Lower leg skin (tissue), 4 donors: ENCODE measurements around the gene TFPI. TPM values are rescaled to one million over a fixed set of nuclear protein-coding genes. Genes with fewer than 3 reads are reported as not detected.

Source experiments
- DNase-seq, 2 donors: peaks; one replicate each; pipeline ENCODE4 v3.0.0-alpha.2; 2019; ENCODE audit warnings: low spot score in 2 of 2
- H3K4me3 ChIP-seq: fragments of 200-600 bp; sonication (generic); 2 replicates; pipeline ENCODE4 v1.5.1; 2017; ENCODE audit warnings: mild to moderate bottlenecking, low read depth; ENCODE audit not compliant: poor library complexity, severe bottlenecking
- CTCF ChIP-seq, 3 donors: fragments of 450-650 bp; IDR thresholded peaks; one replicate each; pipeline ENCODE4 v1.5.1; 2016; ENCODE audit warnings: antibody characterized with exemption in 3 of 3, mild to moderate bottlenecking in 3 of 3, moderate library complexity in 2 of 3
- POLR2A ChIP-seq, 2 donors: fragments of 450-650 bp; IDR thresholded peaks; one replicate each; pipeline ENCODE4 v1.6.1; 2016 to 2017; ENCODE audit warnings: antibody characterized with exemption in 2 of 2, mild to moderate bottlenecking in 1 of 2, moderate library complexity in 1 of 2
- WGBS, 2 donors: methylation state at CpG; one replicate each; pipeline ENCODE4 v1.1.5; 2018; 5-methylcytosine and 5-hydroxymethylcytosine counted together
- intact Hi-C: fragments of 100-400 bp; cut with DNase I; formaldehyde crosslinking; loops from one replicate; pipeline ENCODE4 v1.15.0; 2023; ENCODE audit warnings: low total_unique reads
- total RNA-seq, 4 donors: library from RNA; depleted of rRNA; stranded (reverse); fragments of >200 nt; gene quantifications; one replicate each; pipeline ENCODE4 v1.1.0, GENCODE V29; 2016

Gene TFPI
- total RNA-seq, 4 donors from 2014 or later, result 15.6 to 28.4 (median 16.0) TPM

- intact Hi-C loops, result loop anchor here (5.0 kb wide), 1 partner anchor 584 kb away; no protein-coding TSS in a partner anchor
- TF ChIP-seq CTCF (IDR thresholded peaks at IDR 0.05) (no peak), POLR2A (IDR thresholded peaks at IDR 0.05) (no peak)
- H3K4me3 ChIP-seq, result no peak overlapping the region
- DNase-seq, result no peak
Measured at GRCh38 chr2:187451510-187451909, 102.7 kb downstream of the TFPI start.

DNA sequence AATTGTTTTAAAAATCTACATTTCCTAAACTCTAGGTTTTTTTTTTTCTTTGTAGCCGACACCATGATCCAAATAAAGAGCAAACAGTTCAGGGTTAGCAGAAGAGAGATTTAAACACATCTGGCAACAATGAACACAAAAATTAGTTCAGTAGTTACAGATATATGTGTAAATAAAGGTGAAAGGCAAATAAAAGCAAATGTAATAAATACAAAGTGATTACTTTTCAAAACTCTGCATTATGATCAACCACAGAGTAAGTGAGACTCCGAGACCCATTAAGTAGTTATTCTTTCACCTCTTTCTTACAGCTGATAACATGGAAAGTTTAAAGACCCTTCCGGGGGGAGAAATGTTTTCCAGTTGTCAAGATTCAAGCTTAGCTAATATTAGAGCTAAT lies 106.9 kb downstream of the TFPI start:
- intact Hi-C loops, result no loop called here
- no peak for DNase-seq
- H3K4me3 ChIP-seq, result no peak overlapping the region
- 12 to 19% methylated on average over 3 of the region's 3 CpGs for WGBS, 2 donors
- TF ChIP-seq POLR2A (IDR thresholded peaks at IDR 0.05) (no peak), CTCF (IDR thresholded peaks at IDR 0.05) (no peak)

GRCh38 chr2:187446711-187447110 lies 107.5 kb downstream of the TFPI start:
- H3K4me3 ChIP-seq, result no peak overlapping the region
- intact Hi-C loops, result no loop called here
- no peak for DNase-seq
- WGBS, 2 donors, result 52 to 72% methylated on average over 1 of the region's 1 CpG
- TF ChIP-seq CTCF (IDR thresholded peaks at IDR 0.05) (no peak), POLR2A (IDR thresholded peaks at IDR 0.05) (no peak)

DNA sequence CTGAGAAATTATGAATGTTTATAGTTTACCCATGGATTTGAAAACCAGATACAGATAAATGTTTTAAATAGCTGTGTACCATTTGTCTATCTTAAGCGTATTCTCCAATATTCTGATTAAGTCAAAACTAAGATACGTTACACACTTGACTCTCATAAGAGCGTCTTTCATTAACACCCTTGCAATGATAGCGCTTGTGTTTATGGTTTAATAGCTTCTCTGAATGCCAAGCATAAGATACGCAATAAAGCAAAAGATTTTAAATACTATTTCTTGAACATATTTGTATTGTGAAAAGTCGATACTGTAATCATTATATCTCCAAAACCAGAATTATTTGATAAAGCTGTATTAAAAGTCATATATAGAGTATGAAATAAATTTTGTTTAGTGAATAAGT lies 109.2 kb downstream of the TFPI start:
- no peak overlapping the region for H3K4me3 ChIP-seq
- DNase-seq, result no peak
- intact Hi-C loops, result no loop called here
- no peak for TF ChIP-seq CTCF (IDR thresholded peaks at IDR 0.05)
- TF ChIP-seq POLR2A (IDR thresholded peaks at IDR 0.05), result no peak
- WGBS, 2 donors, result 80 to 81% methylated on average over 6 of the region's 6 CpGs

- TF ChIP-seq POLR2A (IDR thresholded peaks at IDR 0.05) (no peak), CTCF (IDR thresholded peaks at IDR 0.05) (no peak)
- intact Hi-C loops, result no loop called here
- DNase-seq, result no peak
- H3K4me3 ChIP-seq, result no peak overlapping the region
- 61 to 68% methylated on average over 2 of the region's 2 CpGs for WGBS, 2 donors
Measured at GRCh38 chr2:187442778-187443177, 111.5 kb downstream of the TFPI start.

- no peak for DNase-seq
- no peak overlapping the region for H3K4me3 ChIP-seq
- WGBS, 2 donors, result 82 to 88% methylated on average over 1 of the region's 1 CpG
- intact Hi-C loops, result no loop called here
- TF ChIP-seq CTCF (IDR thresholded peaks at IDR 0.05) (no peak), POLR2A (IDR thresholded peaks at IDR 0.05) (no peak)
Measured at GRCh38 chr2:187442378-187442777, 111.9 kb downstream of the TFPI start.
